ENCODE results near the gene PPM1E. TPM values are rescaled to one million over a fixed set of nuclear protein-coding genes. Genes with fewer than 3 reads are reported as not detected.

The PPM1E gene
- total and polyA plus RNA-seq, 2 of the 8 experiments (the other 6 are each of a cell fraction or from before 2014, with no cell fraction given) = 5.0 to 10.4 TPM

- TF ChIP-seq RNF2 (IDR thresholded peaks at IDR 0.05; ENCODE audit: borderline replicate concordance, low read depth, low read length, missing control alignments, poor library complexity, severe bottlenecking) (no peak), JUN (IDR thresholded peaks at IDR 0.05; ENCODE audit: low read depth, low read length) (no peak), JUND (IDR thresholded peaks at IDR 0.05; ENCODE audit: low read length) (no peak), BCL11A (IDR thresholded peaks at IDR 0.05; ENCODE audit: low read depth in 2 of 2, low read length in 2 of 2) (no peak), CREB1 (IDR thresholded peaks at IDR 0.05) (no peak)
Measured at GRCh38 chr17:58997756-58998553, 242.3 kb downstream of the PPM1E start (continued).

Measured in H1 (cell line).